ENCODE data around the gene KLKB1.

GRCh38 chr4:186271081-186271678, 43.9 kb downstream of the KLKB1 start:
- no peak for TF ChIP-seq CTCF (conservative IDR thresholded peaks at IDR 0.05)
- TF ChIP-seq EZH2 (IDR thresholded peaks at IDR 0.05; ENCODE audit: low read depth): no peak

All from PC-9 (cell line).